Endothelial cell of umbilical vein (primary cell): ENCODE measurements around the gene WDR90. TPM values are rescaled to one million over a fixed set of nuclear protein-coding genes. Genes with fewer than 3 reads are reported as not detected.

Experiments
- BruUV-seq: library from RNA; stranded (reverse); fragments of 400-500 nt; replicated peaks from 2 replicates; lab custom pipeline; 2021; lab: Mats Ljungman, UMichigan
- CTCF ChIA-PET: fragments of 300-600, 350-600 bp; sonication (Branson Sonifier 250); formaldehyde crosslinking; loops from one replicate; lab custom pipeline; 2021; ENCODE audit warnings: antibody characterized with exemption, inconsistent platforms; lab: Charles Lee
- POLR2A ChIA-PET: fragments of 300-600, 350-600 bp; sonication (Branson Sonifier 250); formaldehyde crosslinking; loops from one replicate; lab custom pipeline; 2021; ENCODE audit warnings: antibody characterized with exemption, inconsistent platforms; lab: Charles Lee
- DNase-seq: peaks from one replicate; pipeline ENCODE4 v3.0.0-alpha.2; 2011; ENCODE audit warnings: low read depth, low spot score
- FAIRE-seq: peaks from 2 replicates; lab custom pipeline; 2011; peaks lifted over from hg19 to GRCh38; lab: Jason Lieb, UNC
- H2AFZ ChIP-seq: 2 replicates; pipeline ENCODE4 v1.6.0; 2012; ENCODE audit warnings: low read depth, low read length, control low read depth, inconsistent platforms
- H3K27ac ChIP-seq: 2 replicates; pipeline ENCODE4 v1.5.1; 2011; ENCODE audit warnings: low read depth, mild to moderate bottlenecking, control low read depth, low read length, moderate library complexity; ENCODE audit not compliant: insufficient read depth
- H3K27me3 ChIP-seq, 2 experiments: 2 replicates each; pipeline versions ENCODE4 v1.6.0 to v1.6.1; 2011; ENCODE audit warnings: low read length in 2 of 2, mixed read lengths in 1 of 2; ENCODE audit not compliant: control insufficient read depth in 2 of 2, insufficient read depth in 2 of 2
- H3K36me3 ChIP-seq, 2 experiments: 2 replicates in 1 of 2; 3 replicates in 1 of 2; pipeline ENCODE4 v1.5.1; 2011; ENCODE audit warnings: low read length in 2 of 2, mild to moderate bottlenecking in 1 of 2, moderate library complexity in 1 of 2; ENCODE audit not compliant: control insufficient read depth in 2 of 2, insufficient read depth in 2 of 2; ENCODE audit errors: extremely low read depth in 1 of 2
- H3K4me1 ChIP-seq: 3 replicates; pipeline ENCODE4 v1.5.1; 2011; ENCODE audit warnings: mild to moderate bottlenecking, low read length; ENCODE audit not compliant: control insufficient read depth, insufficient read depth; ENCODE audit errors: extremely low read depth
- H3K4me2 ChIP-seq: 2 replicates; pipeline ENCODE4 v1.6.1; 2011; ENCODE audit warnings: low read length, control low read depth, mixed read lengths; ENCODE audit not compliant: insufficient read depth
- H3K4me3 ChIP-seq, 3 experiments: fragments of 200-600 bp in 1 of 3; sonication (generic), shearing (Covaris generic) in 1 of 3; replicated peaks in 1 of 3; 2 replicates each; pipeline ENCODE4 v1.5.1; 2011 to 2016; ENCODE audit warnings: control low read depth in 3 of 3, low read length in 3 of 3, mild to moderate bottlenecking in 2 of 3, inconsistent platforms in 1 of 3, low read depth in 1 of 3, moderate library complexity in 1 of 3; ENCODE audit not compliant: insufficient read depth in 1 of 3
- H3K79me2 ChIP-seq: 2 replicates; pipeline ENCODE4 v1.6.0; 2012; ENCODE audit warnings: low read length, inconsistent platforms; ENCODE audit not compliant: control insufficient read depth, insufficient read depth
- H3K9ac ChIP-seq: replicated peaks from 2 replicates; pipeline ENCODE3; 2011; ENCODE audit warnings: low read length, control low read depth; ENCODE audit not compliant: insufficient read depth; ENCODE audit errors: extremely low read depth
- H3K9me1 ChIP-seq: replicated peaks from 3 replicates; pipeline ENCODE4 v1.6.0; 2011; ENCODE audit warnings: mild to moderate bottlenecking, low read length; ENCODE audit not compliant: control insufficient read depth, insufficient read depth; ENCODE audit errors: extremely low read depth
- H3K9me3 ChIP-seq: replicated peaks from 2 replicates; pipeline ENCODE4 v1.5.1; 2012; ENCODE audit warnings: low read length, inconsistent platforms; ENCODE audit not compliant: control insufficient read depth, insufficient read depth
- H4K20me1 ChIP-seq: replicated peaks from 2 replicates; pipeline ENCODE3; 2011; ENCODE audit warnings: mild to moderate bottlenecking, low read length; ENCODE audit not compliant: control insufficient read depth, insufficient read depth; ENCODE audit errors: extremely low read depth
- FOS ChIP-seq: IDR thresholded peaks from 2 replicates; pipeline ENCODE4 v1.6.1; 2011; ENCODE audit warnings: mild to moderate bottlenecking, low read length, moderate library complexity, borderline replicate concordance; ENCODE audit not compliant: insufficient read depth
- GATA2 ChIP-seq: IDR thresholded peaks from 2 replicates; pipeline ENCODE4 v1.7.0; 2011; ENCODE audit warnings: low read depth, mild to moderate bottlenecking, moderate library complexity, mixed read lengths, low read length; ENCODE audit not compliant: insufficient read length, insufficient read depth
- JUN ChIP-seq: IDR thresholded peaks from 2 replicates; pipeline ENCODE4 v1.6.1; 2011; ENCODE audit warnings: borderline replicate concordance, low read depth; ENCODE audit not compliant: insufficient read length, insufficient read depth
- MYC ChIP-seq: IDR thresholded peaks from one replicate; pipeline ENCODE4 v1.6.1; 2011; ENCODE audit warnings: mild to moderate bottlenecking, low read depth, low read length
- POLR2A ChIP-seq: IDR thresholded peaks from 2 replicates; pipeline ENCODE4 v1.6.1; 2012; ENCODE audit warnings: low read depth, mild to moderate bottlenecking, control low read depth, low read length
- dilution Hi-C: fragments of 300-500 bp; cut with MboI; formaldehyde crosslinking; loops from one replicate; pipeline ENCODE4 v1.15.0; 2019; ENCODE audit warnings: low sequenced_read_pairs; ENCODE audit not compliant: extremely low pct_ligation_motif_present
- intact Hi-C: fragments of 100-400 bp; cut with micrococcal nuclease; formaldehyde crosslinking; loops from one replicate; pipeline ENCODE4 v1.10.0; 2022
- polyA plus RNA-seq, 4 experiments: library from polyadenylated mRNA; depleted of rRNA in 3 of 4; stranded (reverse) in 3 of 4; unstranded in 1 of 4; fragments of >200 nt; gene quantifications; 2 replicates each; pipeline versions ENCODE4 v1.2.1 to v1.2.3, GENCODE V29; 2011 to 2012; ENCODE audit warnings: missing spikeins in 1 of 4
- total RNA-seq: library from RNA; stranded (reverse); gene quantifications from 2 replicates; pipeline ENCODE4 v1.2.3, GENCODE V29; 2021
- TF ChIP-seq, protein P1 (sequence below), 2 donors: IDR thresholded peaks; 1 replicate in 1 of 2; 2 replicates in 1 of 2; pipeline ENCODE4 v1.5.1; 2011; ENCODE audit warnings: low read length in 2 of 2, mild to moderate bottlenecking in 2 of 2, moderate library complexity in 2 of 2, control low read depth in 1 of 2, inconsistent platforms in 1 of 2, low read depth in 1 of 2; ENCODE audit not compliant: insufficient read depth in 1 of 2; ENCODE audit errors: extremely low read depth in 1 of 2

Gene WDR90
- total and polyA plus RNA-seq, 2 donors (not counting 3 experiments of a cell fraction or from before 2014, with no cell fraction given), result 22.2 to 51.8 TPM

DNA sequence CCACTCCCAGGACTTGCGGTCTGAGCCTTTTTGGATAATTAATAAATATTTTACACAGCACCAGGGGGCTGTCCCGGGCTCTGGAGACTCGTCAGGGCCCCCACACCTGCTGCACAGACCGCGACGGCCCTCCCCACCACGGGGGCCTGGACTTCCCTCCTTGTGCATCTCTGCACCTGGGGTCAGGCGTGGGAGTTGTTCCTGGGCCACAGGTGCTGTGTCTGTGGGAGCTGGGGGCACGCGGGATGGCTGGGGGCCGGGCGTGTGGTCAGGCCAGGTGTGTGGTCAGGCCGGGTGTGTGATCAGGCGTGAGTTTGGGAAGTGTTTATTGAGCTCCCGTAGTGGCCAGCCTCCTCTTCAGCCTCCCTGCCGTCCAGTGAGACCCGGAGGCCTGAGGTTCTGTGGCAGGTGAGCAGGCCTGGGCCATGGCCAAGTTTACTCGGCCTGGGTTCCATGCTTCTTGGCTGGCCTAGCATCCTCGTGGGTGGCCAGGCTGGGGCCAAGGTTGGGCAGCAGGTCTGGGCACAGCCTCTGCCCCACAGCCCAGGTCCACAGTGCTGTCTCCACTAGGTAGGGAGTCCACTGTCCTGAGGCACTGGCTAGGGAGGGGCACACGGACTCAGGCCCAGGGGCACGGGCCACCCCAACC, 29.2 kb downstream of the WDR90 start:
- H3K79me2 ChIP-seq, result peaks cover 28% of the 10 kb centered on the region
- CTCF ChIA-PET, result no interaction called here
- no peak for FAIRE-seq
- TF ChIP-seq MYC (no peak), POLR2A (no peak), FOS (no peak), GATA2 (no peak), JUN (no peak)
- TF ChIP-seq, protein P1, sequence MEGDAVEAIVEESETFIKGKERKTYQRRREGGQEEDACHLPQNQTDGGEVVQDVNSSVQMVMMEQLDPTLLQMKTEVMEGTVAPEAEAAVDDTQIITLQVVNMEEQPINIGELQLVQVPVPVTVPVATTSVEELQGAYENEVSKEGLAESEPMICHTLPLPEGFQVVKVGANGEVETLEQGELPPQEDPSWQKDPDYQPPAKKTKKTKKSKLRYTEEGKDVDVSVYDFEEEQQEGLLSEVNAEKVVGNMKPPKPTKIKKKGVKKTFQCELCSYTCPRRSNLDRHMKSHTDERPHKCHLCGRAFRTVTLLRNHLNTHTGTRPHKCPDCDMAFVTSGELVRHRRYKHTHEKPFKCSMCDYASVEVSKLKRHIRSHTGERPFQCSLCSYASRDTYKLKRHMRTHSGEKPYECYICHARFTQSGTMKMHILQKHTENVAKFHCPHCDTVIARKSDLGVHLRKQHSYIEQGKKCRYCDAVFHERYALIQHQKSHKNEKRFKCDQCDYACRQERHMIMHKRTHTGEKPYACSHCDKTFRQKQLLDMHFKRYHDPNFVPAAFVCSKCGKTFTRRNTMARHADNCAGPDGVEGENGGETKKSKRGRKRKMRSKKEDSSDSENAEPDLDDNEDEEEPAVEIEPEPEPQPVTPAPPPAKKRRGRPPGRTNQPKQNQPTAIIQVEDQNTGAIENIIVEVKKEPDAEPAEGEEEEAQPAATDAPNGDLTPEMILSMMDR (IDR thresholded peaks at IDR 0.05; ENCODE audit: extremely low read depth in 1 of 2, insufficient read depth in 1 of 2, low read depth in 1 of 2, low read length in 2 of 2), result no peak
- H3K27me3 ChIP-seq, result no peaks in the 10 kb centered on the region
- no peaks in the 10 kb centered on the region for H3K9me1 ChIP-seq
- H3K4me3 ChIP-seq, result no peak overlapping the region
- no TSS peak for BruUV-seq
- intact Hi-C loops (no loop called here), dilution Hi-C loops (no loop called here)
- H3K9me3 ChIP-seq, result no peaks in the 10 kb centered on the region
- peaks cover 7 to 14% of the 10 kb centered on the region in 2 experiments for H3K36me3 ChIP-seq
- DNase-seq, result no peak
- POLR2A ChIA-PET, result no interaction called here
- no peak overlapping the region for H3K9ac ChIP-seq
- H4K20me1 ChIP-seq, result no peaks in the 10 kb centered on the region
- H3K4me2 ChIP-seq, result no peak overlapping the region
- no peak overlapping the region for H2AFZ ChIP-seq
- H3K4me1 ChIP-seq, result peaks cover 16% of the 10 kb centered on the region
- H3K27ac ChIP-seq, result no peak overlapping the region
